Middle frontal gyrus (tissue), 1 donor: Measurements from ENCODE around the gene C4A.
"Not testable (repeated sequence)": the region's sequence is repeated elsewhere in the genome, so short reads cannot be mapped to it uniquely, and the experiment has no call there.

Experiments used
- DNase-seq: peaks from one replicate; pipeline ENCODE4 v3.0.0-alpha.2; 2015; ENCODE audit warnings: low spot score; ENCODE audit errors: extremely low spot score

The C4A gene

GRCh38 chr6:31979238-31979898 is 2.5 kb upstream of the C4A start:
- DNase-seq, result no peak

GRCh38 chr6:31980195-31980876 is 1.5 kb upstream of the C4A start:
- DNase-seq, result not testable (repeated sequence)

GRCh38 chr6:31980998-31981397 is 859 bp upstream of the C4A start:
- not testable (repeated sequence) for DNase-seq

GRCh38 chr6:31989363-31989762 is 7.5 kb downstream of the C4A start:
- not testable (repeated sequence) for DNase-seq

GRCh38 chr6:31994421-31994820 is 12.6 kb downstream of the C4A start:
- not testable (repeated sequence) for DNase-seq

- not testable (repeated sequence) for DNase-seq
These were observed 14.5 kb downstream of the C4A start for GRCh38 chr6:31996385-31996784.

- DNase-seq, result not testable (repeated sequence)
These were observed 20.9 kb downstream of the C4A start for GRCh38 chr6:32002546-32003268.

- not testable (repeated sequence) for DNase-seq
These were observed 21.4 kb downstream of the C4A start for GRCh38 chr6:32003301-32003700.

GRCh38 chr6:32004393-32004792 is 22.5 kb downstream of the C4A start:
- not testable (repeated sequence) for DNase-seq

GRCh38 chr6:32004864-32005537 is 23.1 kb downstream of the C4A start:
- not testable (repeated sequence) for DNase-seq

- not testable (repeated sequence) for DNase-seq
These were observed 23.7 kb downstream of the C4A start for GRCh38 chr6:32005538-32005880.

- not testable (repeated sequence) for DNase-seq
These were observed 24.2 kb downstream of the C4A start for GRCh38 chr6:32005991-32006529.

GRCh38 chr6:32007086-32007485 is 25.2 kb downstream of the C4A start:
- DNase-seq, result not testable (repeated sequence)

GRCh38 chr6:32008037-32008436 is 26.2 kb downstream of the C4A start:
- DNase-seq, result not testable (repeated sequence)

GRCh38 chr6:32008616-32009015 is 26.8 kb downstream of the C4A start:
- DNase-seq, result not testable (repeated sequence)

- DNase-seq, result not testable (repeated sequence)
These were observed 27.7 kb downstream of the C4A start for GRCh38 chr6:32009537-32009936.

- DNase-seq, result not testable (repeated sequence)
These were observed 29.1 kb downstream of the C4A start for GRCh38 chr6:32010856-32011530.

GRCh38 chr6:32012941-32013617 is 31.2 kb downstream of the C4A start:
- DNase-seq, result not testable (repeated sequence)

GRCh38 chr6:32013738-32014137 is 31.9 kb downstream of the C4A start:
- DNase-seq, result not testable (repeated sequence)

- not testable (repeated sequence) for DNase-seq
These were observed 32.7 kb downstream of the C4A start, which contains the start of gene C4B for GRCh38 chr6:32014547-32014946. Gene C4B (plus strand): TSS chr6:32014795. CDS start chr6:32014846, 51 bp downstream.
